Erythroblast (primary cell): Measurements from ENCODE around the gene CZIB.

Source experiments
- GATA1 ChIP-seq: IDR thresholded peaks from 2 replicates; pipeline ENCODE4 v1.6.1; 2011; ENCODE audit warnings: low read depth, mild to moderate bottlenecking, control low read depth, low read length, moderate library complexity
- POLR2A ChIP-seq: IDR thresholded peaks from 2 replicates; pipeline ENCODE4 v1.6.1; 2011; ENCODE audit warnings: mild to moderate bottlenecking, low read length

DNA sequence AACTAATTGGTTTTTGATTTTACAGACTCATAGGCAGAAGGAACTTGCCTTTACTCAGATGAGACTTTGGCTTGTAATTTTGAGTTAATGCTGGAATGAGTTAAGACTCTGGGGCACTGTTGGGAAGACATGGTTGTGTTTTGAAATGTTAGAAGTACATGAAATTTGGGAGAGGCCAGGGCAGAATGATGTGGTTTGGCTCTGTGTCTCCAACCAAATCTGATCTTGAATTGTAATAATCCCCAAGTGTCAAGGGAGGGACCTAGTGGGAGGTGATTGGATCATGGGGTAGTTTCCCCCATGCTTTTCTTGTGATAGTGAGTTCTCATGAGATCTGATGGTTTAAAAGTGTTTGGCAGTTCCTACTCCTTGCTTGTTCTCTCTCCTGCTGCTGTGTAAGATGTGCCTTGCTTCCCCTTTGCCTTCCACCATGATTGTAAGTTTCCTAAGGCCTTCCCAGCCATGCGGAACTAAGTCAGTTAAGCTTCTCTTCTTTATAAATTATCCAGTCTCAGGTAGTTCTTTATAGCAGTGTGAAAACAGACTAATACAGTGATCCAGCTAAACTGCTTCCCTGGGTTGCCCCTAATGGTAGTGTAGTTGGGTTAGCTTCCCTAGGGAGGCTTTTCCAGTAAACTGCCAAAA is 13.6 kb downstream of the CZIB start:
- no peak for TF ChIP-seq POLR2A
- no peak for TF ChIP-seq GATA1
